NCI-H82 treated with DMSO at 0.1 percent for 48 hours (cell line): Measurements from ENCODE around the gene CD28.

Experiments
- DNase-seq: peaks from one replicate; lab custom pipeline; 2025; ENCODE audit not compliant: unreplicated experiment; lab: John Stamatoyannopoulos, UW

The CD28 gene

GRCh38 chr2:203713381-203713780, 6.9 kb downstream of the CD28 start:
- peak; percentile 90 for DNase-seq

- no peak for DNase-seq
Observed at GRCh38 chr2:203714112-203714511, 7.7 kb downstream of the CD28 start.

- DNase-seq, result no peak
Observed at GRCh38 chr2:203715744-203716143, 9.3 kb downstream of the CD28 start.

- no peak for DNase-seq
Observed at GRCh38 chr2:203718087-203718486, 11.6 kb downstream of the CD28 start.

GRCh38 chr2:203719456-203720410, 13.3 kb downstream of the CD28 start:
- no peak for DNase-seq

- DNase-seq, result no peak
Observed at GRCh38 chr2:203720915-203721672, 14.7 kb downstream of the CD28 start.

DNA sequence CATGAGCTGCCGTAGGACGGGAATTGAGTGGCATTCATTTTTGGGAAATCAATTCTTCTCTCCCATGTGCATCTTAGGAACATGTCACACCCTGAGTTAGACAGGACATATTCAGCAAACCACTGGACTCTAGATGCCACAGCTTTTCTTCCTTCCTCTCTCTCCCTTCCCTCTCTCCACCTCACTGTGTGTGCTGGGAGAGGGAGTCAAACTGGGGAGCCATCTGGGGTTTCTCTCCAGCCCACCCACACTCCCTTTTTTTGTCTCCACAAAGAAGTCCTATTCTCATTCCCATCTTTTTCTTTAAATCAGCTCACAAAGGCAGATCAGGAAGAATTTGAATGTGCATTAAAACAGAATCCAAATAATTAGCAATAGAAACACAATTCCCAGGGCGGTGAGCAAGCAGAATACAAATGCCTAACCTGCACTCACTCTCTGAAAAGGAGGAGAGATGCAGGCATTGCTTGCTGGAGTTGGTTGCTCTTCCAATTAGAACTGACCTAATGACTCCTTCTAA, 15.4 kb downstream of the CD28 start:
- no peak for DNase-seq

- no peak for DNase-seq
Observed at GRCh38 chr2:203722411-203722810, 16.0 kb downstream of the CD28 start.

- DNase-seq, result no peak
Observed at GRCh38 chr2:203728321-203728720, 21.9 kb downstream of the CD28 start.

DNA sequence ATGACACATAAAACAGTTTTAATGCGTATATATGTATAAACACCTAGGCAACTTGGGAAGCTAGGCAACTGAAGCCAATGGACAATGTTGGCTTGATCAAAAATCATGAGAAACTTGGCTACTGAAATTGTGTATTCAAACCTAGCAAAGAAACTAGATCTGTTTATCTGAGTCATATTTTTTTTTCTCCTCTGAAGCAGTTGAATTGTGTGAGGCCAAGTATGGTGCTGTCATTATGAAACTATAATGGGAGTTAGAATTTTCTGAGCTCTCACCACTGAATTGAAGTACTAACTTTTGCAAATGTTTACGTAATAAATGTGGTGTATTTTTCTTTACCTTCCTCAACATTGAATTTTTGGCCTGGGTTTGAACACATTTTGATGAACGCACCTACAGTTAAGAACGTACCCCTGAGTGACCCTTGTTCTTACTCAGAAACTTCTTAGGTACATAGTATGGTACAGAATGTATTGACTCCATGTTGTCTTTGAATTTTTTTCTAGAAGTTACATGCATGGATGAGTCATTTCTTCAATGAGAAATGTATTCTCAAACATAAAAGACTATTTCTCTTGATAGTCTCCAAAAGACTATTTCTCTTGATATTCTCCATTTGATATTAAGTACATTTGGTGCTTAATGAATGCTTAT, 23.8 kb downstream of the CD28 start:
- DNase-seq, result no peak

DNA sequence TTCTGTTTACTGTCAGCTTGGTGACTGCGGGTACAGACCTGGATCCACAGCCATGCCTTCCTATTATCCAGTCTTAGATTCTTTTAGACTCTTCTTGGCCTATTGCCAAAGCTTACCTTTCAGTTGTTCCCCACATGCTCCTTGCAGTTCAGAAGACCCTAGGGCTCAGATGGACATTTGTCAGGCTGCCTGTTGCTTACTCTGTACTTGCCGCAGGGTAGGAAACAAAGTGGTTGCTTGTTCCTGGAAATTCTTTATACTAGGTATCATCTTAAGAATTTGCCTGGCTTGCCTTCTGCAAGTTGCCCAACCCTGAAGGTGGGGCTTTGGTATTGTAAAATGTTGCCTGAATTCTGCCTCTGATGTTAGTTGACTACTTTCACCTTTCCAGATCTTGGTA, 24.4 kb downstream of the CD28 start:
- peak; percentile 37 for DNase-seq

DNA sequence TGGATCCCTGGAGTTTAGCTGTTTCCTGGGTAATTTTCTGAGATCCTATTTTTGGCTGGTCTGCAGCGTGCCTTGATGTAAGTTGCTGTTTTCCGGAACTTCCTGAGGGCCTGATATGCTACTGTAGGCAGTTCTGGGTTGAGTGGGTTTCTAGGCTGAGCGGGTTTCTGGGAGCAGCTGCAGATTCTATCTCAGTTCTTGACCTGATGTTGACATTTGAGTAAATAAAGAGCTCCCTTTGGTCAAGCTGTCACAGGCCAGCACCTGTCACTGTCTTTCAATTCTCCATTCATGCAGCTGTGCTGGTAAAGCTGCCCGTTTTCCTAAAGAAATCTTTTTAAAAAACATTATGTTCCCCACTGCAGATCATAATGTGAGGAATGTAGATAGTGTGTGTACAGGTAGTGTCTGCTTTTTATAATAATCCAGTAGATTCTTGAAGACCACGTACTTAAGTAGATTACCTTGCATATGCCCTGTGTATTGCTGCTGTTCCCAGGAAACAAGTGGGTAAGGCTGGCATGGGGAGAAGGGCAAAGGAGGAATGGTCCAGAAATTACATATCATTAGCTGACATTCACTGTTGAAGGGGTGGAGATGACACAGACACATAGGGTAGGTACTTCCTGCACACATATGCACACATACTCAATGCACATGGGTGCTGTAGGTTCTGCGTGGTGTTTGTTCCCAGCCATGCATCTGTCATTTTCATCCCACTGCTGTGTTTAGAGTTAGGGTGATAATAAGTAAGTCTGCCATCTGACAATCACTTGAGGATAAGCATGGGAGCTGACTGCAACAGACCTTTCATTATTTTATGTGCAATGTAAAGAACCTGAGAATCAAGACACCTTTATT, 25.9 kb downstream of the CD28 start:
- no peak for DNase-seq

DNA sequence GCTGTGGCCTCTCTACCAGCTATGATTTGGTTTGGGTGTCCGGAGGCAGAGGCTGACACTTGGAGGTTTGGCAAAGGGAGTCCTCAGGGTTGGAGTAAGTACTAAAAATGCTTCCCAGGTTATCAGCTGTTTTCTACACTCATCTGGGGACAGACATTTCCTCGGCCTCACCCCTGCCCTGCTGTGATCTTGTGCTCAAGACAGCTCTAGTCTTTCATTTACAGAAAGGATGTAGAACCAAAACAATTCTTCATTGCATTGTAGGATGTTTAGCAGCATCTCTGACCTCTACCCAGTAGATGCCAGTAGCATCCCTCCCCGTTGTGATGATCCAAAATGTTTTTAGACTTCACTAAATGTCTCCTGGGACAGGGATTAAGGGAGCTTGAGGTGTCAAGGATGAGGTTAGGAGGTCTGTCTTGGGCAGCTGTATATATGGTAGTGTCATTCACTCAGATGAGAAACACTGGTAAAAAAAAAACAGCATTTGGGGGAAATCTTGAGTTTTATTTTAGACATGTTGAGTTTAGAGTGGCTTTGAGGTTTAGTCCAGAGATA, 26.6 kb downstream of the CD28 start:
- no peak for DNase-seq

DNA sequence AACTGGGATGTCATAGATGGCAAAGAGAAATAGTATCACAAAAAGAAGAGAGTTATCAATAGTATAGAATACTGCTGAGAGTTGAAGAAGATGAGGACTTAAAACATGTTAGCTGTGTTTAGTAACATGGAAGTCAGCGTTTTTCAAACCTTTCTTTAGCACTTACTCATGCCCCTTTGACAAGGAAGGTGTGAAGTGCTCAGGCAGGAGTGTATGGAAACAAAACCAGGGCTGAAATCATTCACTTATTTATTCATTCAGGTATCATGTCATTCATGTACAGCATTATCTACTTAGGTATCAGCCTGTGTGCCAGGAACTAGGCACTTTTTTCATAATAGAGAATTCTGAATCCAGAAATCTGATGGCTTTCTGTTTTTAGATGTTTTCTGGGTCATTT, 27.2 kb downstream of the CD28 start:
- DNase-seq, result no peak

DNA sequence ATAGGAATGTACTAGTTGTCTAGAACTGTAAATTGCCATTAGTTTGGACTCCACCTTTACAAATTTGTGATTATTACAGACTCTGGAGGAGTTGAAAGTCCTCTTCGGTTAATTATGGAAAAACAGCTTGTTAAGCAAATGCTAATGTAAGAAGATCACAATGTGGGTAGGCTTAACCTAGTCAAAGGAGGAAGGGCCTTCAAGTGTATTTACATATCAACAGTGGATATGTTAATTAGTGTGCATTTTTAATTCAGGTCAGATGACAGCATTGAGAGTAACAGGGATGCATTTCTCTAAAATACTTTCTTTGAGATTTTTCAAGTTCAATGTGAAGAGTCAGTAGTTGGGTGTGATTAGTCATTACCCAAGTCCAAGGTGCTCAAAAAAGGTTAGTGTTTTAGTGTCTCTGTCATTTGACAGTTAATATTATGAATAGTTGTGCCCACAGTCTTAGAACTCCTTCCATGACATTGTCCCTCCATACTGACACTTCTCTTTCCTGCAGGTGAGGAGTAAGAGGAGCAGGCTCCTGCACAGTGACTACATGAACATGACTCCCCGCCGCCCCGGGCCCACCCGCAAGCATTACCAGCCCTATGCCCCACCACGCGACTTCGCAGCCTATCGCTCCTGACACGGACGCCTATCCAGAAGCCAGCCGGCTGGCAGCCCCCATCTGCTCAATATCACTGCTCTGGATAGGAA, 28.0 kb downstream of the CD28 start:
- no peak for DNase-seq

GRCh38 chr2:203737360-203737759, 30.9 kb downstream of the CD28 start:
- DNase-seq, result no peak

DNA sequence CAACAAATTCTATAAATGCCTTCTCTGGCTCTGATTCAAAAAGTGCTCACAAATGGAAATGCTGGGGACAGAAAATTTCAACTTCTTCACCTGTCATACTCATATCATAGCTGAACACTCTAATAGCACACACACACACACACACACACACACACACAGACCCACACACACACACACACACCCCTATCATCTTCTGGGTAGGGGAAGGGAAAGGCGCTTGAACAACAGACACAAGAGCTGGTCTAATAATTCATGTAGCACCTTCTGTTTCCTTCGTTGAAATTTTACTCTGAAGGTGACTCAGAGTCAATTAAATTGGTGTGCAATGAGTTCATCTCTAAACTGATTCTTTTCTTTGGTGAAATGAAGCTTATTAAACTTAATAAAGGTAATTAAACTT, 32.9 kb downstream of the CD28 start:
- no peak for DNase-seq

GRCh38 chr2:203740871-203741281, 34.4 kb downstream of the CD28 start:
- DNase-seq, result no peak

- no peak for DNase-seq
Observed at GRCh38 chr2:203741566-203741965, 35.1 kb downstream of the CD28 start.
